SIG-M5 (cell line): ENCODE measurements around the gene PKM.

ENCODE experiments used
- DNase-seq: peaks from one replicate; lab custom pipeline; 2025; lab: John Stamatoyannopoulos, UW

The PKM gene

GRCh38 chr15:72155635-72156616 is 75.1 kb downstream of the PKM start:
- DNase-seq, result peak; percentile 19

GRCh38 chr15:72155003-72155621 is 75.9 kb downstream of the PKM start:
- no peak for DNase-seq

- DNase-seq, result no peak
Observed at GRCh38 chr15:72154316-72154715, 76.7 kb downstream of the PKM start.

GRCh38 chr15:72153269-72154000 is 77.6 kb downstream of the PKM start:
- no peak for DNase-seq
